HCT116 (cell line): Measurements from ENCODE around the gene VSX1. TPM values are rescaled to one million over a fixed set of nuclear protein-coding genes. Genes with fewer than 3 reads are reported as not detected.

Source experiments
- ATAC-seq: fragments of 200-7000 bp; cut with Tn5 transposase; 2 replicates; pipeline ENCODE4 v1.9.1; 2020; ENCODE audit warnings: mild to moderate bottlenecking, moderate library complexity
- BruUV-seq: library from RNA; stranded (reverse); fragments of 400-500 nt; replicated peaks from 2 replicates; lab custom pipeline; 2021; lab: Mats Ljungman, UMichigan
- CTCF ChIA-PET: fragments of 300-600 bp; sonication (Branson Sonifier 250); formaldehyde crosslinking; loops from one replicate; lab custom pipeline; 2021; ENCODE audit warnings: antibody characterized with exemption; lab: Charles Lee
- POLR2A ChIA-PET: fragments of 300-600, 350-600 bp; sonication (Branson Sonifier 250); formaldehyde crosslinking; loops from one replicate; lab custom pipeline; 2021; ENCODE audit warnings: antibody characterized with exemption; lab: Charles Lee
- RAD21 ChIA-PET, 2 experiments: fragments of 300-600 bp; sonication (Branson Sonifier 250); formaldehyde crosslinking; loops; one replicate each; lab custom pipeline; 2023; ENCODE audit warnings: low total read pairs in 2 of 2; ENCODE audit not compliant: uncharacterized antibody in 2 of 2, unreplicated experiment in 2 of 2, low non-redundant PET in 1 of 2; lab: Charles Lee
- DNase-seq: peaks from one replicate; pipeline ENCODE4 v3.0.0-alpha.2; 2010; ENCODE audit warnings: low read depth, low spot score
- H2AFZ ChIP-seq: fragments of 200-600 bp; shearing (Covaris generic), sonication (generic); 2 replicates; pipeline ENCODE4 v1.6.1; 2017; ENCODE audit warnings: low read depth, mixed run types, mixed read lengths, antibody characterized with exemption, low read length; ENCODE audit not compliant: poor library complexity, severe bottlenecking
- H3K27ac ChIP-seq: 2 replicates; pipeline ENCODE4 v1.5.1; 2012; ENCODE audit warnings: low read depth, low read length
- H3K27me3 ChIP-seq: fragments of 200-600 bp; sonication (generic); 2 replicates; pipeline ENCODE4 v1.6.1; 2016; ENCODE audit warnings: mixed run types, low read length, mixed read lengths; ENCODE audit not compliant: insufficient read depth
- H3K36me3 ChIP-seq, 2 experiments: fragments of 200-500 bp in 1 of 2; fragments of 200-600 bp in 1 of 2; sonication (Bioruptor generic) in 1 of 2; sonication (generic) in 1 of 2; 2 replicates each; pipeline versions ENCODE4 v1.5.1 to v1.6.1; 2014 to 2016; ENCODE audit warnings: low read length in 2 of 2, inconsistent platforms in 1 of 2, mixed read lengths in 1 of 2, mixed run types in 1 of 2; ENCODE audit not compliant: insufficient read depth in 2 of 2, control insufficient read depth in 1 of 2
- H3K4me1 ChIP-seq, 2 experiments: fragments of 200-600 bp in 1 of 2; sonication (generic) in 1 of 2; 2 replicates each; pipeline versions ENCODE4 v1.5.1 to v1.6.1; 2012 to 2017; ENCODE audit warnings: low read length in 2 of 2, inconsistent platforms in 1 of 2, mild to moderate bottlenecking in 1 of 2, mixed read lengths in 1 of 2, mixed run types in 1 of 2, moderate library complexity in 1 of 2; ENCODE audit not compliant: insufficient read depth in 2 of 2, control insufficient read depth in 1 of 2
- H3K4me2 ChIP-seq: fragments of 200-600 bp; sonication (generic); 2 replicates; pipeline ENCODE4 v1.6.1; 2017; ENCODE audit warnings: mixed run types, low read length, mixed read lengths
- H3K4me3 ChIP-seq, 2 experiments: fragments of 200-600 bp in 1 of 2; sonication (generic) in 1 of 2; replicated peaks in 1 of 2; 2 replicates each; pipeline ENCODE4 v1.5.1; 2011 to 2016; ENCODE audit warnings: low read length in 2 of 2, control low read depth in 1 of 2, low read depth in 1 of 2, mild to moderate bottlenecking in 1 of 2, mixed read lengths in 1 of 2, mixed run types in 1 of 2
- H3K79me2 ChIP-seq: fragments of 200-600 bp; sonication (generic); 2 replicates; pipeline ENCODE4 v1.6.1; 2017; ENCODE audit warnings: mild to moderate bottlenecking, mixed run types, low read length, moderate library complexity, mixed read lengths; ENCODE audit not compliant: insufficient read depth
- H3K9ac ChIP-seq: fragments of 200-600 bp; sonication (generic); 2 replicates; pipeline ENCODE4 v1.6.1; 2016; ENCODE audit warnings: low read length, mixed read lengths
- H3K9me2 ChIP-seq: fragments of 200-600 bp; sonication (generic), shearing (Covaris generic); 2 replicates; pipeline ENCODE4 v1.6.1; 2017; ENCODE audit warnings: mixed run types, mild to moderate bottlenecking, moderate library complexity; ENCODE audit not compliant: insufficient read depth
- H3K9me3 ChIP-seq, 2 experiments: fragments of 200-500 bp in 1 of 2; fragments of 200-600 bp in 1 of 2; sonication (Bioruptor generic) in 1 of 2; sonication (generic) in 1 of 2; 2 replicates each; pipeline ENCODE4 v1.6.1; 2014 to 2017; ENCODE audit warnings: low read length in 2 of 2, mixed read lengths in 2 of 2, inconsistent platforms in 1 of 2, low read depth in 1 of 2, mild to moderate bottlenecking in 1 of 2, mixed run types in 1 of 2, moderate library complexity in 1 of 2; ENCODE audit not compliant: control insufficient read depth in 1 of 2, insufficient read depth in 1 of 2
- H4K20me1 ChIP-seq: fragments of 200-600 bp; sonication (generic), shearing (Covaris generic); 2 replicates; pipeline ENCODE4 v1.6.1; 2017; ENCODE audit warnings: mixed run types, mild to moderate bottlenecking, moderate library complexity; ENCODE audit not compliant: insufficient read depth
- ATF3 ChIP-seq: IDR thresholded peaks from 2 replicates; pipeline ENCODE4 v1.6.1; 2012
- CBX3 ChIP-seq: IDR thresholded peaks from 2 replicates; pipeline ENCODE4 v1.6.1; 2012; ENCODE audit warnings: low read depth
- CEBPB ChIP-seq: IDR thresholded peaks from 2 replicates; pipeline ENCODE4 v1.6.1; 2012; ENCODE audit warnings: low read depth
- CTCF ChIP-seq, 3 experiments: fragments of 200-600 bp in 1 of 3; sonication (generic) in 1 of 3; IDR thresholded peaks in 2 of 3; conservative IDR thresholded peaks in 1 of 3; 2 replicates each; pipeline ENCODE4 v1.5.1; 2012 to 2017; ENCODE audit warnings: low read depth in 2 of 3, low read length in 2 of 3, antibody characterized with exemption in 1 of 3, borderline replicate concordance in 1 of 3, control low read depth in 1 of 3, mild to moderate bottlenecking in 1 of 3, mixed read lengths in 1 of 3, mixed run types in 1 of 3, moderate library complexity in 1 of 3; ENCODE audit not compliant: insufficient read depth in 1 of 3
- ELF1 ChIP-seq: IDR thresholded peaks from 2 replicates; pipeline ENCODE4 v1.6.1; 2012; ENCODE audit warnings: low read depth, borderline replicate concordance
- EZH2phosphoT487 ChIP-seq: fragments of 200-600 bp; IDR thresholded peaks from 2 replicates; pipeline ENCODE4 v1.6.1; 2018; ENCODE audit warnings: antibody characterized with exemption, borderline replicate concordance
- FOSL1 ChIP-seq: IDR thresholded peaks from 2 replicates; pipeline ENCODE4 v1.6.1; 2012; ENCODE audit warnings: low read depth
- MAX ChIP-seq: IDR thresholded peaks from 2 replicates; pipeline ENCODE4 v1.6.1; 2012
- RAD21 ChIP-seq: IDR thresholded peaks from 2 replicates; pipeline ENCODE4 v1.6.1; 2012; ENCODE audit warnings: low read depth, mild to moderate bottlenecking
- REST ChIP-seq: IDR thresholded peaks from 2 replicates; pipeline ENCODE4 v1.6.1; 2012; ENCODE audit warnings: low read depth
- SIN3A ChIP-seq: IDR thresholded peaks from 2 replicates; pipeline ENCODE4 v1.6.1; 2012; ENCODE audit warnings: low read depth
- SRF ChIP-seq: IDR thresholded peaks from 2 replicates; pipeline ENCODE4 v1.6.1; 2012; ENCODE audit warnings: low read depth
- TCF7L2 ChIP-seq: IDR thresholded peaks from 2 replicates; pipeline ENCODE4 v1.7.0; 2011; ENCODE audit warnings: borderline replicate concordance, inconsistent platforms; ENCODE audit not compliant: insufficient read depth, insufficient read length; ENCODE audit errors: extremely low read depth
- YY1 ChIP-seq: IDR thresholded peaks from 2 replicates; pipeline ENCODE4 v1.6.1; 2011; ENCODE audit warnings: low read length, low read depth, moderate library complexity, mild to moderate bottlenecking; ENCODE audit not compliant: insufficient replicate concordance; ENCODE audit errors: extremely low read depth
- ZBTB33 ChIP-seq: IDR thresholded peaks from 2 replicates; pipeline ENCODE4 v1.6.1; 2011; ENCODE audit warnings: mild to moderate bottlenecking, low read length, moderate library complexity; ENCODE audit not compliant: insufficient replicate concordance; ENCODE audit errors: extremely low read depth
- ZNF274 ChIP-seq: fragments of 200-500 bp; sonication (Bioruptor generic); IDR thresholded peaks from 2 replicates; pipeline ENCODE4 v1.6.1; 2014; ENCODE audit warnings: mild to moderate bottlenecking, low read depth, low read length, inconsistent platforms
- intact Hi-C: fragments of 100-400 bp; cut with micrococcal nuclease; formaldehyde crosslinking; loops from 2 replicates; pipeline ENCODE4 v1.10.0; 2022
- total RNA-seq: library from RNA; stranded (reverse); gene quantifications from one replicate; pipeline ENCODE4 v1.2.1, GENCODE V29; 2021; ENCODE audit not compliant: unreplicated experiment

VSX1 gene
- total RNA-seq, 1 experiment from 2014 or later, result not detected

GRCh38 chr20:25041813-25042530 is 40.0 kb downstream of the VSX1 start:
- ChIA-PET CTCF (no interaction called here), RAD21 (no interaction called here), POLR2A (no interaction called here)
- BruUV-seq, result no TSS peak
- H3K9ac ChIP-seq, result no peak overlapping the region
- H3K4me3 ChIP-seq, result no peak overlapping the region
- H3K27ac ChIP-seq, result no peak overlapping the region
- no peaks in the 10 kb centered on the region for H3K9me2 ChIP-seq
- ATAC-seq, result no peak
- no peaks in the 10 kb centered on the region for H3K36me3 ChIP-seq
- no peak overlapping the region for H3K4me2 ChIP-seq
- intact Hi-C loops, result no loop called here
- no peaks in the 10 kb centered on the region for H3K9me3 ChIP-seq
- no peaks in the 10 kb centered on the region for H3K4me1 ChIP-seq
- no peak for TF ChIP-seq SRF
- TF ChIP-seq YY1, result no peak
- TF ChIP-seq EZH2phosphoT487, result no peak
- no peak for TF ChIP-seq CEBPB
- TF ChIP-seq CTCF (IDR thresholded peaks at IDR 0.05 in 2 of 3, conservative IDR thresholded peaks at IDR 0.05 in 1 of 3; ENCODE audit: borderline replicate concordance in 1 of 3, insufficient read depth in 1 of 3, low read depth in 2 of 3, low read length in 2 of 3), result no peak
- TF ChIP-seq RAD21, result no peak
- TF ChIP-seq MAX, result no peak
- no peak for TF ChIP-seq ELF1
- TF ChIP-seq CBX3, result no peak
- TF ChIP-seq SIN3A, result no peak
- TF ChIP-seq REST, result no peak
- no peak for TF ChIP-seq TCF7L2
- no peak for TF ChIP-seq ZNF274
- no peak for TF ChIP-seq ZBTB33
- TF ChIP-seq ATF3, result no peak
- no peak for TF ChIP-seq FOSL1
- no peaks in the 10 kb centered on the region for H3K79me2 ChIP-seq
- no peaks in the 10 kb centered on the region for H4K20me1 ChIP-seq
- DNase-seq, result no peak
- no peak overlapping the region for H2AFZ ChIP-seq
- no peaks in the 10 kb centered on the region for H3K27me3 ChIP-seq
